ENCODE data around the gene PHACTR4.
A peak's percentile ranks its signal among the peaks of the same experiment; 100 is the strongest.
"Not testable (repeated sequence)": the region's sequence is repeated elsewhere in the genome, so short reads cannot be mapped to it uniquely, and the experiment has no call there.

Gene PHACTR4

DNA sequence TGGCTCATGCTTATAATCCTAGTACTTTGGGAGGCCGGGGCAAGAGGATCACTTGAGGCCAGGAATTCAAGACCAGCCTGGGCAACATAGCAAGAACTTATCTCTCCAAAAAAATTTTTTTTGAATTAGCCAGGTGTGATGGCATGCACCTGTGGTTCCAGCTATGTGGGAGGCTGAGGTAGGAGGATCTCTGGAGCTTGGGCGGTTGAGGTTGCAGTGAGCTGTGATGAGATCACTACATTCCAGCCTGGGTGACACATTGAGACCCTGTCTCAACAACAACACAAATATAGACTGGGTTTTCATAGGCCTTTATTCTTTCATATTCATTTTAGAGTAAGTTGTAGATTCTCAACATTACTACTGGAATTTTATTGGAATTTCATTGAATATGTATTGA, 27.9 kb upstream of the PHACTR4 start:
- no peaks in the 10 kb centered on the region for H3K36me3 ChIP-seq (ENCODE audit: control insufficient read depth, insufficient read depth, low read length, severe bottlenecking)
- no peaks in the 10 kb centered on the region for H3K27me3 ChIP-seq (replicated peaks; ENCODE audit: control insufficient read depth, insufficient read depth, low read length)
- no peak for DNase-seq (ENCODE audit: low read depth)
- H3K9me3 ChIP-seq (ENCODE audit: control insufficient read depth, low read length): no peaks in the 10 kb centered on the region
- H3K4me1 ChIP-seq (ENCODE audit: control insufficient read depth, insufficient read depth, low read length): no peaks in the 10 kb centered on the region
- no peak overlapping the region for H3K4me3 ChIP-seq (ENCODE audit: low read length)
- no peak overlapping the region for H3K9ac ChIP-seq (ENCODE audit: low read length)

- Histone ChIP-seq H3K9ac (ENCODE audit: low read length) (no peak overlapping the region), H3K9me3 (ENCODE audit: control insufficient read depth, low read length) (no peaks in the 10 kb centered on the region), H3K4me1 (ENCODE audit: control insufficient read depth, insufficient read depth, low read length) (no peaks in the 10 kb centered on the region), H3K27me3 (replicated peaks; ENCODE audit: control insufficient read depth, insufficient read depth, low read length) (no peaks in the 10 kb centered on the region), H3K36me3 (ENCODE audit: control insufficient read depth, insufficient read depth, low read length, severe bottlenecking) (no peaks in the 10 kb centered on the region), H3K4me3 (ENCODE audit: low read length) (no peak overlapping the region)
- no peak for DNase-seq (ENCODE audit: low read depth)
Measured at GRCh38 chr1:28343405-28343804, 26.1 kb upstream of the PHACTR4 start.

DNA sequence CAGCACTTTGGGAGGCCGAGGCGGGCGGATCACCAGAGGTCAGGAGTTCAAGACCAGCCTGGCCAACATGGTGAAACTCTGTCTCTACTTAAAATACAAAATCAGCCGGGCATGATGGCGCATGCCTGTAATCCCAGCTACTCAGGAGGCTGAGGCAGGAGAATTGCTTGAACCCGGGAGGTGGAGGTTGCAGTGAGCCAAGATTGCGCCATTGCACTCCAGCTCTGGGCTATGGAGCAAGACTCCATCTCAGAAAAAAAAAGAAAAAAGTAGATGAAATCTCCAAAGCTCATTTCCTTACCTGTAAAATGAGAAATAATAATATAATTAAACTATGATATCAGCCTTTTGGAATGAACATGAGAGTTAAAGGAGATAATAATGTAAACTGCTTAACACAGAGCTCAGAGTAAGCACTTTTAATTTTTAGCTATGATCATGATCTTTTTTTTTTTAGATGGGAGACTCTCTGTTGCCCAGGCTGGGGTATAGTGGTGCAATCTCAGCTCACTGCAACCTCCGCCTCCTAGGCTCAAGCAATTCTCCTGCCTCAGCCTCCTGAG, 16.2 kb upstream of the PHACTR4 start:
- not testable (repeated sequence) for H3K27me3 ChIP-seq (replicated peaks; ENCODE audit: control insufficient read depth, insufficient read depth, low read length); DNase-seq (ENCODE audit: low read depth); H3K9ac ChIP-seq (ENCODE audit: low read length); H3K36me3 ChIP-seq (ENCODE audit: control insufficient read depth, insufficient read depth, low read length, severe bottlenecking); H3K9me3 ChIP-seq (ENCODE audit: control insufficient read depth, low read length); H3K4me3 ChIP-seq (ENCODE audit: low read length)
- peaks cover 14% of the 10 kb centered on the region for H3K4me1 ChIP-seq (ENCODE audit: control insufficient read depth, insufficient read depth, low read length)

GRCh38 chr1:28354121-28354520, 15.4 kb upstream of the PHACTR4 start:
- no peaks in the 10 kb centered on the region for H3K9me3 ChIP-seq (ENCODE audit: control insufficient read depth, low read length)
- peak; percentile 53 for DNase-seq (ENCODE audit: low read depth)
- H3K36me3 ChIP-seq (ENCODE audit: control insufficient read depth, insufficient read depth, low read length, severe bottlenecking): no peaks in the 10 kb centered on the region
- H3K9ac ChIP-seq (ENCODE audit: low read length): no peak overlapping the region
- peak overlapping the region; percentile 24 for H3K4me3 ChIP-seq (ENCODE audit: low read length)
- H3K4me1 ChIP-seq (ENCODE audit: control insufficient read depth, insufficient read depth, low read length): peaks cover 14% of the 10 kb centered on the region
- H3K27me3 ChIP-seq (replicated peaks; ENCODE audit: control insufficient read depth, insufficient read depth, low read length): no peaks in the 10 kb centered on the region

DNA sequence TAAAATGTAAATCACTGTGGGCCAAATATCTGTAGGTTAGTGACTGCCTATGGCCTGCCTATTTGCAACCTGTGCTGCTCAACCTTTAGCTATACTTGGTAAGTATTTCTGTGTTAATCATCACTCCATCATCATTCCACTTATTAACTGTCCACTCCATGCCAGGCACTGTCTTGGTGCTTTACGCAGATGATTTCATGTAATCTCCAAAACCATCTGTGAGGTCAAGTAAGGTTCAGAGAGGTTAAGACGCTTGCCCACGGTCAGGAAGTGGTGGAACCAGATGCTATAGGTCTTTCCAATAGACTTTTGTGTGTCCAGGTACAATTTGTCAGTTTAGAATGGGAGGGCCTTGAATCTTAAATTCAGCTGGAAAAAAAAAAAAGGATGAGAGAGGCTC, 10.8 kb upstream of the PHACTR4 start:
- no peak for DNase-seq (ENCODE audit: low read depth)
- H3K4me3 ChIP-seq (ENCODE audit: low read length): no peak overlapping the region
- H3K9me3 ChIP-seq (ENCODE audit: control insufficient read depth, low read length): no peaks in the 10 kb centered on the region
- H3K27me3 ChIP-seq (replicated peaks; ENCODE audit: control insufficient read depth, insufficient read depth, low read length): no peaks in the 10 kb centered on the region
- no peaks in the 10 kb centered on the region for H3K36me3 ChIP-seq (ENCODE audit: control insufficient read depth, insufficient read depth, low read length, severe bottlenecking)
- no peak overlapping the region for H3K9ac ChIP-seq (ENCODE audit: low read length)
- H3K4me1 ChIP-seq (ENCODE audit: control insufficient read depth, insufficient read depth, low read length): peaks cover 10% of the 10 kb centered on the region

DNA sequence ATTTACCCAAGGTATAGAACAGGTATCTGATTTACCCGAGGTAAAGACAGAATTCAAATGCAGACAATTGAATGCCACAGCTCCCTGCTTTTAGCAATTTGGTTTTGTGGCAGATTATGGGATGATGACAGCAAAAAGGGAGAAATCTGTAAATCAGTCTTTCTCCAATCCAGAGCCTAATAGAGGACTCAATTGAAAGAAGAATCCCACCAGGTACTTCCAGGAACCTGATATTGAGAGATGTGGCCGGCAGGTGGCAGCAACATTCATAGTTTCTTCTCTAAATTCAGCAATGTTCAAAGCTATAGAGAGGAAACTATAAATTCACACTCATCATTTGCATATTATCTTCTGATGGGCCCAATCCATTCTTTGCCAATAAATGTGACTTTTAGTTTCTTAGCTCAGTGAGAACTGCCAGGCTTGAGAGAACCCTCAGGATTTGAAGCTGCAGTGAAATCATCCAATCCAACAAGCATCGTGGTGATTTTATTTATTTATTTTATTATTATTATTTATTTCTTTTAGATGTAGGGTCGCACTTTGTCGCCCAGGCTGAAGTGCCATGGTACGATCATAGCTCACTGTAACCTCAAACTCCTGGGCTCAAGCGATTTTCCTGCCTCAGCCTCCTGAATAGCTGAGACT, 9.8 kb upstream of the PHACTR4 start:
- peak; percentile 88 for DNase-seq (ENCODE audit: low read depth)
- no peaks in the 10 kb centered on the region for H3K9me3 ChIP-seq (ENCODE audit: control insufficient read depth, low read length)
- H3K4me1 ChIP-seq (ENCODE audit: control insufficient read depth, insufficient read depth, low read length): peaks cover under 1% of the 10 kb centered on the region
- no peaks in the 10 kb centered on the region for H3K36me3 ChIP-seq (ENCODE audit: control insufficient read depth, insufficient read depth, low read length, severe bottlenecking)
- H3K4me3 ChIP-seq (ENCODE audit: low read length): no peak overlapping the region
- H3K9ac ChIP-seq (ENCODE audit: low read length): no peak overlapping the region
- H3K27me3 ChIP-seq (replicated peaks; ENCODE audit: control insufficient read depth, insufficient read depth, low read length): no peaks in the 10 kb centered on the region

- Histone ChIP-seq H3K4me3 (ENCODE audit: low read length) (no peak overlapping the region), H3K27me3 (replicated peaks; ENCODE audit: control insufficient read depth, insufficient read depth, low read length) (no peaks in the 10 kb centered on the region), H3K36me3 (ENCODE audit: control insufficient read depth, insufficient read depth, low read length, severe bottlenecking) (no peaks in the 10 kb centered on the region), H3K9me3 (ENCODE audit: control insufficient read depth, low read length) (no peaks in the 10 kb centered on the region), H3K9ac (ENCODE audit: low read length) (no peak overlapping the region), H3K4me1 (ENCODE audit: control insufficient read depth, insufficient read depth, low read length) (no peaks in the 10 kb centered on the region)
- DNase-seq (ENCODE audit: low read depth): no peak
Measured at GRCh38 chr1:28364888-28365287, 4.7 kb upstream of the PHACTR4 start.

DNA sequence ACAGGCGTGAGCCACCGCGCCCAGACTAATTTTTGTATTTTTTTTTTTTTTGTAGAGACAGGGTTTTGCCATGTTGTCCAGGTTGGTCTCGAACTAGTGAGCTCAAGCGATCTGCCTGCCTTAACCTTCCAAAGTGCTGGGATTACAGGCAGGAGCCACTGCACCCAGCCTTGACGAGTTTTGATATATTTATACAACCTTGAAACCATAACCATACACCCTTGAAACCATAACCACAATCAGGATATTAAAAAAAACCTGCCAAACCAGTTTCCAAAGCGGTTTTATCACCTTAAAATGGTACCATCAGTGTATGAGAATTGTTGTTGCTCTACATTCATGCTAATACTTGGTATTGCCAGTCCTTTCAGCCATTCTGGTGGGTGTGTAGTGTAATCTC, 3.7 kb upstream of the PHACTR4 start:
- Histone ChIP-seq H3K36me3 (ENCODE audit: control insufficient read depth, insufficient read depth, low read length, severe bottlenecking) (no peaks in the 10 kb centered on the region), H3K9me3 (ENCODE audit: control insufficient read depth, low read length) (no peaks in the 10 kb centered on the region), H3K4me1 (ENCODE audit: control insufficient read depth, insufficient read depth, low read length) (peaks cover 7% of the 10 kb centered on the region), H3K27me3 (replicated peaks; ENCODE audit: control insufficient read depth, insufficient read depth, low read length) (no peaks in the 10 kb centered on the region), H3K9ac (ENCODE audit: low read length) (no peak overlapping the region), H3K4me3 (ENCODE audit: low read length) (no peak overlapping the region)
- no peak for DNase-seq (ENCODE audit: low read depth)

- not testable (repeated sequence) for H3K4me1 ChIP-seq (ENCODE audit: control insufficient read depth, insufficient read depth, low read length); H3K27me3 ChIP-seq (replicated peaks; ENCODE audit: control insufficient read depth, insufficient read depth, low read length); H3K4me3 ChIP-seq (ENCODE audit: low read length); H3K9me3 ChIP-seq (ENCODE audit: control insufficient read depth, low read length); H3K36me3 ChIP-seq (ENCODE audit: control insufficient read depth, insufficient read depth, low read length, severe bottlenecking); DNase-seq (ENCODE audit: low read depth)
- H3K9ac ChIP-seq (ENCODE audit: low read length): peak overlapping the region; percentile 98
Measured at GRCh38 chr1:28368608-28369007, 932 bp upstream of the PHACTR4 start.

GRCh38 chr1:28370239-28371009, 884 bp downstream of the PHACTR4 start:
- Histone ChIP-seq H3K4me1 (ENCODE audit: control insufficient read depth, insufficient read depth, low read length) (peaks cover 8% of the 10 kb centered on the region), H3K9me3 (ENCODE audit: control insufficient read depth, low read length) (no peaks in the 10 kb centered on the region), H3K27me3 (replicated peaks; ENCODE audit: control insufficient read depth, insufficient read depth, low read length) (no peaks in the 10 kb centered on the region), H3K9ac (ENCODE audit: low read length) (peak overlapping the region; percentile 98), H3K4me3 (ENCODE audit: low read length) (peak overlapping the region; percentile 96), H3K36me3 (ENCODE audit: control insufficient read depth, insufficient read depth, low read length, severe bottlenecking) (no peaks in the 10 kb centered on the region)
- peak; percentile 68 for DNase-seq (ENCODE audit: low read depth)

DNA sequence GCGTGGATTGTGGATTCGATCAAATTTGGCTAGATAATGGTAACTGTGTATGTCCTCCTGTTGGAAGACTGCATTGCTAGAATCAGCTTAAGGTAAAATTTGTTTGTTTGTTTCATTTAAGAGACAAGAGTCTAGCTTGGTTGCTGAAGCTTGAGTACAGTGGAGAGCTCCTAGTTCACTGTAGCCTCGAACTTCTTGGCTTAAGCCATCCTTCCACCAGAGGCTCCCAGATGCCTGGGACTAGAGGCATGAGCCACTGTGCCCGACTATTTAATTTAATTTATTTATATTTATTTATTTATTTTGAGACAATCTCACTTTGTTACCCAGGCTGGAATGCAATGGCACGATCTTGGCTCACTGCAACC, 1.5 kb downstream of the PHACTR4 start:
- no peak for DNase-seq (ENCODE audit: low read depth)
- no peaks in the 10 kb centered on the region for H3K27me3 ChIP-seq (replicated peaks; ENCODE audit: control insufficient read depth, insufficient read depth, low read length)
- H3K9me3 ChIP-seq (ENCODE audit: control insufficient read depth, low read length): no peaks in the 10 kb centered on the region
- peak overlapping the region; percentile 98 for H3K9ac ChIP-seq (ENCODE audit: low read length)
- peak overlapping the region; percentile 96 for H3K4me3 ChIP-seq (ENCODE audit: low read length)
- H3K4me1 ChIP-seq (ENCODE audit: control insufficient read depth, insufficient read depth, low read length): peaks cover 8% of the 10 kb centered on the region
- no peaks in the 10 kb centered on the region for H3K36me3 ChIP-seq (ENCODE audit: control insufficient read depth, insufficient read depth, low read length, severe bottlenecking)

All from adipocyte (in vitro differentiated cells).